Psoas muscle (tissue), 8 donors: ENCODE measurements around the gene PDE4D. TPM values are rescaled to one million over a fixed set of nuclear protein-coding genes. Genes with fewer than 3 reads are reported as not detected.

Experiments used
- ATAC-seq, 4 donors: fragments of 200-7000 bp; cut with Tn5 transposase; one replicate each; pipeline ENCODE4 v1.9.1; 2020; ENCODE audit warnings: moderate library complexity in 3 of 4, mild to moderate bottlenecking in 2 of 4
- DNase-seq, 2 donors: peaks; one replicate each; pipeline ENCODE4 v3.0.0-alpha.2; 2020
- H3K27ac ChIP-seq: fragments of 200-600 bp; one replicate; pipeline ENCODE4 v1.8.0; 2022
- H3K27me3 ChIP-seq, 3 donors: fragments of 200-600 bp in 1 of 3; one replicate each; pipeline versions ENCODE4 v1.6.1 to v1.8.0; 2013 to 2022; ENCODE audit warnings: low read length in 2 of 3, mild to moderate bottlenecking in 2 of 3, moderate library complexity in 1 of 3; ENCODE audit not compliant: insufficient read depth in 3 of 3
- H3K36me3 ChIP-seq, 2 donors: fragments of 200-600 bp in 1 of 2; one replicate each; pipeline versions ENCODE4 v1.6.1 to v1.8.0; 2013 to 2022; ENCODE audit warnings: low read depth in 1 of 2, mild to moderate bottlenecking in 1 of 2, moderate library complexity in 1 of 2; ENCODE audit not compliant: insufficient read depth in 1 of 2
- H3K4me1 ChIP-seq: fragments of 200-600 bp; one replicate; pipeline ENCODE4 v1.8.0; 2022
- H3K4me3 ChIP-seq: fragments of 200-600 bp; one replicate; pipeline ENCODE4 v1.8.0; 2022; ENCODE audit warnings: mild to moderate bottlenecking
- H3K9me3 ChIP-seq: fragments of 200-600 bp; one replicate; pipeline ENCODE4 v1.8.0; 2022
- CTCF ChIP-seq: fragments of 200-600 bp; IDR thresholded peaks from one replicate; pipeline ENCODE4 v1.8.0; 2022; ENCODE audit warnings: antibody characterized with exemption
- WGBS, 3 donors: extraction: QIAGEN DNeasy Blood & Tissue Kit; methylation state at CpG; one replicate each; pipeline versions ENCODE4 v1.1.6 to v1.1.7; 2013; 5-methylcytosine and 5-hydroxymethylcytosine counted together
- intact Hi-C, 2 donors: fragments of 100-400 bp; cut with DNase I; formaldehyde crosslinking; loops; one replicate each; pipeline versions ENCODE4 v1.11.0 to v1.14.2; 2022
- polyA plus RNA-seq, 3 donors: library from polyadenylated mRNA; stranded (reverse); fragments of 200-250 nt; gene quantifications; one replicate each; pipeline ENCODE4 v1.2.3, GENCODE V29; 2013
- total RNA-seq, 4 donors: library from RNA; stranded (reverse); fragmentation: NEBNext Ultra II Directional in 2 of 4; extraction: Animal tissue kit (Norgen Biotek cat#: 25700) in 2 of 4; gene quantifications; one replicate each; pipeline versions ENCODE4 v1.2.1 to v1.2.4, GENCODE V29; 2021 to 2023
- donor health status: healthy with polysubstance abuse.
- donor health status: DM: no; HTN: no; CAD: no; lungs with moderate emphysema.
- donor health status: Bipolar disorder and iron deficiency.
- donor health status: healthy.
- donor health status: DM: yes; HTN: yes; CAD: no.
- donor health status: DM: no; HTN: no; CAD: no.
- donor health status: DM: no; HTN: no; CAD: no.
- donor health status: DM: yes; HTN: yes; CAD: no.

Gene PDE4D
- total and polyA plus RNA-seq, 7 donors: 42.6 to 283 (median 88.7) TPM

GRCh38 chr5:59758566-59758965 lies 135.0 kb downstream of the PDE4D start:
- no peak overlapping the region for H3K27ac ChIP-seq
- H3K4me3 ChIP-seq: no peak overlapping the region
- ATAC-seq (no peak), DNase-seq (no peak)
- no peaks in the 10 kb centered on the region for H3K36me3 ChIP-seq
- no peaks in the 10 kb centered on the region for H3K9me3 ChIP-seq
- no peaks in the 10 kb centered on the region for H3K27me3 ChIP-seq
- 81 to 87% (median 82%) methylated on average over 1 of the region's 1 CpG for WGBS, 3 donors
- intact Hi-C loops: no loop called here
- no peaks in the 10 kb centered on the region for H3K4me1 ChIP-seq
- TF ChIP-seq CTCF: no peak

- intact Hi-C loops: no loop called here
- Histone ChIP-seq H3K36me3 (no peaks in the 10 kb centered on the region), H3K27me3 (no peaks in the 10 kb centered on the region), H3K4me1 (no peaks in the 10 kb centered on the region), H3K27ac (no peak overlapping the region), H3K4me3 (no peak overlapping the region), H3K9me3 (no peaks in the 10 kb centered on the region)
- peak in 3 of 4 donors; percentile 39 to 77 (median 55) for ATAC-seq
- WGBS, 3 donors: 26 to 41% (median 38%) methylated on average over 1 of the region's 1 CpG
- no peak for DNase-seq
- no peak for TF ChIP-seq CTCF
Observed at GRCh38 chr5:59757442-59757841, 136.1 kb downstream of the PDE4D start.

GRCh38 chr5:59756373-59757035 lies 137.0 kb downstream of the PDE4D start:
- no peak for TF ChIP-seq CTCF
- Histone ChIP-seq H3K36me3 (no peaks in the 10 kb centered on the region), H3K4me3 (no peak overlapping the region), H3K4me1 (no peaks in the 10 kb centered on the region), H3K27me3 (no peaks in the 10 kb centered on the region), H3K9me3 (no peaks in the 10 kb centered on the region), H3K27ac (no peak overlapping the region)
- 93 to 97% (median 94%) methylated on average over 7 of the region's 7 CpGs for WGBS, 3 donors
- ATAC-seq (no peak), DNase-seq (no peak)
- intact Hi-C loops: no loop called here

- no peak overlapping the region for H3K27ac ChIP-seq
Observed at GRCh38 chr5:59755476-59755875, 138.1 kb downstream of the PDE4D start.

More at GRCh38 chr5:59755476-59755875, 138.1 kb downstream of the PDE4D start:
- H3K9me3 ChIP-seq: no peaks in the 10 kb centered on the region
- no peak for ATAC-seq
- no peaks in the 10 kb centered on the region for H3K4me1 ChIP-seq
- no peak for DNase-seq
- no peaks in the 10 kb centered on the region for H3K27me3 ChIP-seq
- WGBS, 3 donors: 93 to 97% (median 94%) methylated on average over 1 of the region's 1 CpG
- no peak overlapping the region for H3K4me3 ChIP-seq
- TF ChIP-seq CTCF: no peak
- H3K36me3 ChIP-seq: no peaks in the 10 kb centered on the region
- intact Hi-C loops: no loop called here
